Measurements from ENCODE around the gene SBF2. TPM values are rescaled to one million over a fixed set of nuclear protein-coding genes. Genes with fewer than 3 reads are reported as not detected.
"Not testable (repeated sequence)": the region's sequence is repeated elsewhere in the genome, so short reads cannot be mapped to it uniquely, and the experiment has no call there.

The SBF2 gene
- total RNA-seq, 1 donor from 2014 or later, result 44.9 TPM

GRCh38 chr11:9943386-9944110, 350.5 kb downstream of the SBF2 start:
- no peak for TF ChIP-seq CTCF (IDR thresholded peaks at IDR 0.05; ENCODE audit: unreplicated experiment)
- Mint-ChIP-seq H3K9me3 (ENCODE audit: low read depth) (peaks cover 8% of the 10 kb centered on the region), H3K4me3 (ENCODE audit: low read depth) (no peak overlapping the region), H3K27ac (no peak overlapping the region), H3K36me3 (ENCODE audit: insufficient read depth) (peaks cover 20% of the 10 kb centered on the region), H3K4me1 (ENCODE audit: low read depth) (peaks cover 3% of the 10 kb centered on the region), H3K27me3 (no peaks in the 10 kb centered on the region)
- DNase-seq (ENCODE audit: low spot score, unreplicated experiment), result no peak

- no peaks in the 10 kb centered on the region for H3K27me3 Mint-ChIP-seq
- H3K4me1 Mint-ChIP-seq (ENCODE audit: low read depth), result peaks cover 3% of the 10 kb centered on the region
- peaks cover 18% of the 10 kb centered on the region for H3K36me3 Mint-ChIP-seq (ENCODE audit: insufficient read depth)
- TF ChIP-seq CTCF (IDR thresholded peaks at IDR 0.05; ENCODE audit: unreplicated experiment), result no peak
- H3K27ac Mint-ChIP-seq, result no peak overlapping the region
- no peak overlapping the region for H3K4me3 Mint-ChIP-seq (ENCODE audit: low read depth)
- DNase-seq (ENCODE audit: low spot score, unreplicated experiment), result no peak
- H3K9me3 Mint-ChIP-seq (ENCODE audit: low read depth), result peaks cover 9% of the 10 kb centered on the region
Observed at GRCh38 chr11:9941991-9942390, 352.0 kb downstream of the SBF2 start.

- not testable (repeated sequence) for H3K27me3 Mint-ChIP-seq; H3K27ac Mint-ChIP-seq; DNase-seq (ENCODE audit: low spot score, unreplicated experiment); H3K4me3 Mint-ChIP-seq (ENCODE audit: low read depth); H3K4me1 Mint-ChIP-seq (ENCODE audit: low read depth)
- peaks cover 16% of the 10 kb centered on the region for H3K36me3 Mint-ChIP-seq (ENCODE audit: insufficient read depth)
- peaks cover 17% of the 10 kb centered on the region for H3K9me3 Mint-ChIP-seq (ENCODE audit: low read depth)
Observed at GRCh38 chr11:9939150-9939549, 354.9 kb downstream of the SBF2 start.

- Mint-ChIP-seq H3K4me3 (ENCODE audit: low read depth) (no peak overlapping the region), H3K4me1 (ENCODE audit: low read depth) (peaks cover 8% of the 10 kb centered on the region), H3K9me3 (ENCODE audit: low read depth) (peaks cover 22% of the 10 kb centered on the region), H3K27me3 (no peaks in the 10 kb centered on the region), H3K36me3 (ENCODE audit: insufficient read depth) (peaks cover 26% of the 10 kb centered on the region), H3K27ac (no peak overlapping the region)
- no peak for TF ChIP-seq CTCF (IDR thresholded peaks at IDR 0.05; ENCODE audit: unreplicated experiment)
- DNase-seq (ENCODE audit: low spot score, unreplicated experiment), result no peak
Observed at GRCh38 chr11:9936754-9937153, 357.3 kb downstream of the SBF2 start.

- peaks cover 40% of the 10 kb centered on the region for H3K36me3 Mint-ChIP-seq (ENCODE audit: insufficient read depth)
- H3K4me3 Mint-ChIP-seq (ENCODE audit: low read depth); H3K27ac Mint-ChIP-seq; DNase-seq (ENCODE audit: low spot score, unreplicated experiment); H3K4me1 Mint-ChIP-seq (ENCODE audit: low read depth); H3K27me3 Mint-ChIP-seq: not testable (repeated sequence)
- H3K9me3 Mint-ChIP-seq (ENCODE audit: low read depth), result peaks cover 30% of the 10 kb centered on the region
Observed at GRCh38 chr11:9932843-9933242, 361.2 kb downstream of the SBF2 start.

- DNase-seq (ENCODE audit: low spot score, unreplicated experiment); H3K27ac Mint-ChIP-seq; H3K27me3 Mint-ChIP-seq; H3K4me3 Mint-ChIP-seq (ENCODE audit: low read depth); H3K4me1 Mint-ChIP-seq (ENCODE audit: low read depth): not testable (repeated sequence)
- Mint-ChIP-seq H3K36me3 (ENCODE audit: insufficient read depth) (peaks cover 31% of the 10 kb centered on the region), H3K9me3 (ENCODE audit: low read depth) (peaks cover 22% of the 10 kb centered on the region)
Observed at GRCh38 chr11:9930562-9931331, 363.3 kb downstream of the SBF2 start.
